ENCODE measurements around the gene MCFD2.

- TF ChIP-seq CTCF (optimal IDR thresholded peaks at IDR 0.05 in 1 of 3, IDR thresholded peaks at IDR 0.05 in 1 of 3, conservative IDR thresholded peaks at IDR 0.05 in 1 of 3; ENCODE audit: extremely low read depth in 1 of 3, insufficient read depth in 2 of 3, low read length in 3 of 3) (no peak), EZH2 (IDR thresholded peaks at IDR 0.05; ENCODE audit: low read length) (no peak)
Measured at GRCh38 chr2:46963941-46964673, 48.5 kb upstream of the MCFD2 start.
